Hepatocyte (in vitro differentiated cells): ENCODE results near the gene P4HB.

Experiments
- EZH2 ChIP-seq: fragments of 200-600 bp; sonication (generic); IDR thresholded peaks from 2 replicates; pipeline ENCODE4 v1.6.1; 2016; ENCODE audit warnings: antibody characterized with exemption, mild to moderate bottlenecking, borderline replicate concordance
- EZH2phosphoT487 ChIP-seq: fragments of 200-600 bp; sonication (generic); IDR thresholded peaks from one replicate; pipeline ENCODE4 v1.6.1; 2018; ENCODE audit warnings: antibody characterized with exemption, mild to moderate bottlenecking, low read depth, moderate library complexity; ENCODE audit not compliant: unreplicated experiment, severe bottlenecking
- TF ChIP-seq, protein P1 (sequence below): fragments of 200-600 bp; sonication (generic); IDR thresholded peaks from 2 replicates; pipeline ENCODE4 v1.5.1; 2016; ENCODE audit warnings: antibody characterized with exemption, mild to moderate bottlenecking; ENCODE audit not compliant: poor library complexity

DNA sequence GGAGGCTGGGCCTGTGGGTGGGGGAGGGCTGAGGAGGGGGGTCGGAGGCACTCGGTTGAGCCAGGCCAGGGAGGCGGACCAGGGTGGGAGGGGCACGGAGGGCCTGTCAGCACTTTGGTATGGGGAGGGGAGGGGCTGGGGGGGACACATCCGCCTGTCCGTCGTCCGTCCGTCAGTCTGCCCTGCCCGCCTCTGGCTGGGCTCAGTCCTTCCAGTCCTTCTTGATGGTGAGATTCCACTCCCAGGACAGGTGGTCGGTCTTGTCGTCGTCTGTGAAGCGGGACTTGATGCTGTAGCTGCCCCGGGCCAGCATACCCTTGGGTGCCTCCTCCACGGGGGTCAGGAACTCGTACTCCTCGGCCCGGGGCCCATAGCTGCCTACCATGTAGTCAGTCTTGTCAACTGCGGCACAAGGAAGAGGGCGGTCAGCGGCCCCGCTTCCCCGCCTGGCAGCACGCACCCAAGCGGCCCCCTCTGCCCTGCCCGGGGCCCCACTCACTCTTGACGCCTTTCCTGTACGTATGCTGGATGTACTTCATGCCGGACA is 8.4 kb upstream of the P4HB start:
- TF ChIP-seq EZH2 (no peak), EZH2phosphoT487 (no peak)
- TF ChIP-seq, protein P1, sequence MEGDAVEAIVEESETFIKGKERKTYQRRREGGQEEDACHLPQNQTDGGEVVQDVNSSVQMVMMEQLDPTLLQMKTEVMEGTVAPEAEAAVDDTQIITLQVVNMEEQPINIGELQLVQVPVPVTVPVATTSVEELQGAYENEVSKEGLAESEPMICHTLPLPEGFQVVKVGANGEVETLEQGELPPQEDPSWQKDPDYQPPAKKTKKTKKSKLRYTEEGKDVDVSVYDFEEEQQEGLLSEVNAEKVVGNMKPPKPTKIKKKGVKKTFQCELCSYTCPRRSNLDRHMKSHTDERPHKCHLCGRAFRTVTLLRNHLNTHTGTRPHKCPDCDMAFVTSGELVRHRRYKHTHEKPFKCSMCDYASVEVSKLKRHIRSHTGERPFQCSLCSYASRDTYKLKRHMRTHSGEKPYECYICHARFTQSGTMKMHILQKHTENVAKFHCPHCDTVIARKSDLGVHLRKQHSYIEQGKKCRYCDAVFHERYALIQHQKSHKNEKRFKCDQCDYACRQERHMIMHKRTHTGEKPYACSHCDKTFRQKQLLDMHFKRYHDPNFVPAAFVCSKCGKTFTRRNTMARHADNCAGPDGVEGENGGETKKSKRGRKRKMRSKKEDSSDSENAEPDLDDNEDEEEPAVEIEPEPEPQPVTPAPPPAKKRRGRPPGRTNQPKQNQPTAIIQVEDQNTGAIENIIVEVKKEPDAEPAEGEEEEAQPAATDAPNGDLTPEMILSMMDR, result no peak
